GM21576 (cell line): ENCODE results near the gene PRRT3.
"Not testable (repeated sequence)": the region's sequence is repeated elsewhere in the genome, so short reads cannot be mapped to it uniquely, and the experiment has no call there.

ENCODE experiments used
- ATAC-seq: cut with Tn5 transposase; IDR thresholded peaks from one replicate; pipeline ENCODE4 v1.9.1; 2021; ENCODE audit warnings: mild to moderate bottlenecking, moderate library complexity; ENCODE audit not compliant: unreplicated experiment

Gene PRRT3

DNA sequence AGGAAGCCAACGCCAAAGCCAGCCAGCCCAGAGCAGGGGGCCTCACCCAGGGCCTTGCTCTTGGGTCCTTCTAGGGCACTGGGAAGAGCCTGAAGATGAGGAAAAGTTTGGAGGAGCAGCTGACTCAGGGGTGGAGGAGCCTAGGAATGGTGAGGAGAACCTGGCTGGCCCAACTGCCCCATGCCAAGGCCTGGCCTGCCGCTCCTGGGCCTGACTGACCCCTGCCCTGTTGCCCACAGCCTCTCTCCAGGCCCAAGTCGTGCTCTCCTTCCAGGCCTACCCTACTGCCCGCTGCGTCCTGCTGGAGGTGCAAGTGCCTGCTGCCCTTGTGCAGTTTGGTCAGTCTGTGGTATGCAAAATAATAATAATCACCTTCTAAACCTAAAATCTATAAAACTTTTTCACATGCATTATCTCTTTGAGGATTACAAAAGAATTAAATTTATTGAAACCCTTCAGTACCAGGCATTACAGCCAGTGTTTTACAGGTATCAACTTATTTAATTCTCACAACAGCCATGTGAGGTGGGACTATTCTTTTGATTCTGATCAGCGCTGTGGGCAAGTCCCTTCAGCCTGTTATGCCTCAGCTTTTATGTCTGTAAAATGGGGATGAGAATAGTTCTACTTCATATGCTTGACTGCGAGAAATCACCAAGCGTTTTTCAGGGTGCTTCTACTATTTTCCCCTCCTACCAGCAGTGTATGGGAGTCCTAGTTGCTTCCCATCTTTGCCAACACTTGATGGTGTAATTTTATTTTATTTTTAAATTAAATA lies 33.8 kb downstream of the PRRT3 start:
- no peak for ATAC-seq

DNA sequence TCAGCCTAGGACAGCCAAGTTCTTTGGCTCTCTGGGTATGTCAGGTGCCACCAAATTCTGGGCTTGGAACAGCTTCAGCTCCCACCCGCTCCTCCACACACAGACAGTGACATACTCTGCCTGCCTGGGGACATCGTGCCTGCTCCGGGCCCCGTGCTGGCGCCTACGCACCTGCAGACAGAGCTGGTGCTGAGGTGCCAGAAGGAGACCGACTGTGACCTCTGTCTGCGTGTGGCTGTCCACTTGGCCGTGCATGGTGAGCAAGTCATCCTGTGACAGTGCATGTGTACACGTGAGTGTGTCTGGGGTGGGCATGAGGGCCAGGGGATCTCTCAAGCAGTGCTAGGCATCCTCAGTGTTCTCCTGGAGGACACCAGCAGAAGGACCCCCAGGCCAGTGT lies 34.4 kb downstream of the PRRT3 start:
- ATAC-seq = no peak

DNA sequence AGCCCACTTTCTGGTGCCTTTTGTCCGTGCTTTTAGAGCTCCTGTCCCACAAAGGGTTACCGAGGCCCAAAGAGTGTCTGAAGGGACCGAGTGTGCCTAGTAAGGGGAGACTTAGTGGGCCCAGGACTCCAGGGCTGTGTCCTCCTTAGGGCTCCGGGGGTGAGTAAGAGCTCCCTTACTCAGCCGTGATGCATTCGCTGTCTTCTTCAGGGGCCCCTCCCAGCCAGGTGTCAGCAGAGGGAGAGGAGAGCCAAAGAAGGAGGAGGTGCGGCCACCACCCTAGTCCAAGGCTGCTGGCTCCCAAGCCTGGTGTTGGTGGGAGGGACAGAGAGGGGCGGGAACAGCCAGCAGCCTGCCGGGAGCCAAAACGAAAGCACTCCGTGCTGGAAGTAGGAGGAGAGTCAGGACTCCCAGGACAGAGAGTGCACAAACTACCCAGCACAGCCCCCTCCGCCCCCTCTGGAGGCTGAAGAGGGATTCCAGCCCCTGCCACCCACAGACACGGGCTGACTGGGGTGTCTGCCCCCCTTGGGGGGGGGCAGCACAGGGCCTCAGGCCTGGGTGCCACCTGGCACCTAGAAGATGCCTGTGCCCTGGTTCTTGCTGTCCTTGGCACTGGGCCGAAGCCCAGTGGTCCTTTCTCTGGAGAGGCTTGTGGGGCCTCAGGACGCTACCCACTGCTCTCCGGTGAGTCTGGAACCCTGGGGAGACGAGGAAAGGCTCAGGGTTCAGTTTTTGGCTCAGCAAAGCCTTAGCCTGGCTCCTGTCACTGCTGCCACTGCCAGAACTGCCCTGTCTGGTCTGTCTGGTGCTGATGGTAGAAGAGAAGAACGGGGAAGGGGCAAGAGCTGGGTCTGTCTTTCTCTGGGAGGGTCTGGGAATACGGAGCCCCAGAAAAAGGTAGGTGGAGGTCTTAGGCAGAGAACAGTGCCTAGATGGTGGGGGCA lies 35.2 kb downstream of the PRRT3 start, which contains the start of gene IL17RC:
TSS of gene IL17RC (plus strand) at position 365 of the 947 bp plus-strand sequence. CDS start at position 583, 218 bp downstream.
- no peak for ATAC-seq

DNA sequence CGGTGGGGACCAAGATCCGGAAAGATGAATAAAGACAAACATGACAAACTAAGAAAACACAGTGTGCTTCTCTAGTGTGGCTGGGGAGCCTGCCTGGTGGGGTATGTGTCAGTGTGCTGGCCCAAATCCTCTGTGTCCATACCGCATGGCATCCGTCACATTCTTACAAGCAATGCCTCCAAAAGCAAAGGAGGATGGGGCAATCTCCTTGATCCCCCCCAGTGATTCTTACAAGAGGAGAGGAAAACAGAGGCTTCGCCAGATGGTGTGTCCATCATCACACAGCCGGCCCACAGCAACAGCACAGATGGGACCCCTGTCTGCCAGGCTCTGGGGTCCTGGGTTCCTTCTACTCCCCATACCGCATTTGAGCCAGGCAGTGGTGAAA lies 35.9 kb downstream of the PRRT3 start:
- ATAC-seq = no peak

DNA sequence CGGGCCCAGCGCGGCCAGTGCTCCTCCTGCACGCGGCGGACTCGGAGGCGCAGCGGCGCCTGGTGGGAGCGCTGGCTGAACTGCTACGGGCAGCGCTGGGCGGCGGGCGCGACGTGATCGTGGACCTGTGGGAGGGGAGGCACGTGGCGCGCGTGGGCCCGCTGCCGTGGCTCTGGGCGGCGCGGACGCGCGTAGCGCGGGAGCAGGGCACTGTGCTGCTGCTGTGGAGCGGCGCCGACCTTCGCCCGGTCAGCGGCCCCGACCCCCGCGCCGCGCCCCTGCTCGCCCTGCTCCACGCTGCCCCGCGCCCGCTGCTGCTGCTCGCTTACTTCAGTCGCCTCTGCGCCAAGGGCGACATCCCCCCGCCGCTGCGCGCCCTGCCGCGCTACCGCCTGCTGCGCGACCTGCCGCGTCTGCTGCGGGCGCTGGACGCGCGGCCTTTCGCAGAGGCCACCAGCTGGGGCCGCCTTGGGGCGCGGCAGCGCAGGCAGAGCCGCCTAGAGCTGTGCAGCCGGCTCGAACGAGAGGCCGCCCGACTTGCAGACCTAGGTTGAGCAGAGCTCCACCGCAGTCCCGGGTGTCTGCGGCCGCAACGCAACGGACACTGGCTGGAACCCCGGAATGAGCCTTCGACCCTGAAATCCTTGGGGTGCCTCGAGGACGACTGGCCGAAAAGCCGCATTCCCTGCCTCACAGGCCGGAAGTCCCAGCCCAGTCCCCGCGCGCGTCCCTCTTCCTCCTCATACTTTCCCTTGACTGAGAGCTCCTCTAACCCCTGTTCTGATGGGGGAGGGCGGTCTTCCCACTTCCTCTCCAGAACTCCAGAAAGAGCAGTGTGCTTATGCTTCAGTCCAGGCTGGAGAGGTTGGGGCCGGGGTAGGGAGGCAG lies 36.7 kb downstream of the PRRT3 start:
- ATAC-seq = no peak

DNA sequence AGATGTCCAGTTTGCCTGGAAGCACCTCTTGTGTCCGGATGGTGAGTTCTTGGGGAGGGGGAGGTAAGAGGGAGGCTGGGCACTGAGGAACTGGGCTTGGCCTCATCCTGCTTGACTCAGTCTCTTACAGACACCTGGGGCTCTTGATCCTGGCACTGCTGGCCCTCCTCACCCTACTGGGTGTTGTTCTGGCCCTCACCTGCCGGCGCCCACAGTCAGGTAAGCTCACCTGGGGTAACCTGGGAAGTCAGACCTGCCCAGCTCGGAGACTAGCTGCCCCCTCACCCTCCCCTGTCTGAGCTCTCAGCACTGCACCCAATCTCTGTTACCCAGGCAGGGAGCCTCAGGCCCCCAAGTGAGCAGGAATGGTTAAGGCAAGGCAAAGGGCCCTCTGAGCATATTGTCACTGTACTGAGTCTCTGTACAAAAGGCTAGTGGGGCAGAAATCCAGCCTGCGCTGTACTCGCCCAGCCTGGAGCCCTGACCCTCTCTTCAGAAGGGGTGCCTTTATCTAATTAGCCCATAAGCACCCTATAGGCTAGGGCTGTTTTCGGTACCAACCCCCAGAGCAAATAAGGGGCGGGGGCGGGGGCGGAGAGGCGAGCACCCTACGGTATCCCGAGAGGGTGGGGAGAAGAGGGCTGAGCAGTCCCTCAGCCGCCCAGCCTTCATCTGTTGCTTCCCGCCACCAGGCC lies 37.5 kb downstream of the PRRT3 start:
- no peak for ATAC-seq

DNA sequence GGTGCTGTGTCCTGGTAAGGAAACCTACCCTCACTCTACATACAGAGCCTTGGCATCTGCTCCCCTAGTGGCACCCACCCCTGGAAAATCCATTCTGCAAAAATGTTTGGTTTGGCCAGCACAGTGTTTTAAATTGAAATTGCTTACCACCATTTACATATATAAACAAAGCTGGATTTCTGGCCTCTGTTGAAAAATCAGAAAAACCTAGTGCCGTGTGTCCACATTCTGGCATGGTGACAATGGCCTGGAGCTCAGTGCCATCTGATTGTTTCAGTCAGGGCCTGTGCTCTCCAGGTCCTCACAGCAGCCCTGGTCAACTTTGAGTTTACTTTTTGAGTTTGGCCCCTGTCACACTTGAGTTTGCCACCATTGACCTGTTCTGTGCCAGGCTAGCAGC lies 38.2 kb downstream of the PRRT3 start:
- no peak for ATAC-seq

DNA sequence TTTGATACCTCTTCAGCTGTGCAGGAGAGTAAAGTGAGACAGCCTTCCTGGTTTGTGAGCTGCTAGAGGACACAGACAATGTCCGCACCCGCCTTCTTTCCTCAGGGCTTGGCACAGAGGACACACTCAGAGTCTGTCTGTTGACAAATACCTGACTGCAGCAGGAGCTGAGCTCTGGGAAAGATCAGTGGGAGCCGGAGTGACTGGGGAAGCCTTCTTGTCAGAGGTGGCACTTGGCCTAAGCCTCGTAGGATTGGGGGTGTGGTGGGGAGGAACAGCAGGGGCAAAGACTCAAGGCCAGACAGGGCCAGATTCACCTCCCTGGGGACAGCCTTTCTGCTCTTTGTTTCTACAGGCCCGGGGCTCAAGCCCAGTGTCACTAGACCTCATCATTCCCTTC lies 38.6 kb downstream of the PRRT3 start:
- ATAC-seq = no peak

DNA sequence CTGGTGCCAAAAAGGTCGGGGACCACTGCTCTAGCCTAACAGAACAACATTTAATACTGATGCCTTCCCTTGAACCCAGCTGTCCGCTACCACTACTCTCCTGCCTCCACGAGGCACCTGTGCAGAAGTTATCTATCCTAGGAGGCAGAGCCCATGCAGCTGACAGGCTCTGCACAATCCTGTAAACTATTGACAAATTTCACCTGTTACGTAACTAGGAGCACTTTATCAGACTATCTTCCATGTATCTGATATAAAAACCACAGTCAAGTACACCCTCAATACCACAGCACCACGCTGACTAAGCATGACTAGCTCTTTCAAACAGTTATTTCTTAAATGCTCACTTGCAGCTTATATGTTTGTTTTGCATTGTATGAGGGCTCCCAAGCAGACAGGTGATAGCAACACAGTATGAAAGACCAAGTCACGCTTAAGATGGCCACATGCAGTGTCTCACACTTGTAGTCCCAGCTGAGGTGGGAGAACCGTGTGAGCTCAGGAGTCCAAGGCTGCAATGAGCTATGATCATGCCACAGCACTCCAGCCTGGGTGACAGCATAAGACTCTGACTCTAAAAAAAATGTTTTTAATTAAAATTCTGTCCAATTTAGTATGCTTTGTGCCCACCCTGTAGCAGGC lies 39.8 kb downstream of the PRRT3 start:
- ATAC-seq = no peak

DNA sequence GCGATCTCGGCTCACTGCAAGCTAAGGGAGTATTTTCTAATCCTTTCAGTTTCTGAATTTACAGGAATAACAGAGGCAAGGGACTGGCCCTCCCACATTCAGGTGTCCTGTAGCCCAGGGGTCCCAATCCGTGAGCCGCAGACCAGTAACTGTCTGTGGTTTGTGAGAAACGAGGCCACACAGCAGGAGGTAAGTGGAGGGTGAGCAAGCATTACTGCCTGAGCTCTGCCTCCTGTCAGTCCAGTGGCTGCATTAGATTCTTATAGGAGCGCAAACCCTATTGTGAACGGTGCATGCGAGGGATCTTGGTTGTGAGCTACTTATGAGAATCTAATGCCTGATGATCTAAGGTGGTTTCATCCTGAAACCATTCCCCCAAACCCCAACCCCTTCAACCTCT lies 40.3 kb downstream of the PRRT3 start:
- ATAC-seq = no peak

DNA sequence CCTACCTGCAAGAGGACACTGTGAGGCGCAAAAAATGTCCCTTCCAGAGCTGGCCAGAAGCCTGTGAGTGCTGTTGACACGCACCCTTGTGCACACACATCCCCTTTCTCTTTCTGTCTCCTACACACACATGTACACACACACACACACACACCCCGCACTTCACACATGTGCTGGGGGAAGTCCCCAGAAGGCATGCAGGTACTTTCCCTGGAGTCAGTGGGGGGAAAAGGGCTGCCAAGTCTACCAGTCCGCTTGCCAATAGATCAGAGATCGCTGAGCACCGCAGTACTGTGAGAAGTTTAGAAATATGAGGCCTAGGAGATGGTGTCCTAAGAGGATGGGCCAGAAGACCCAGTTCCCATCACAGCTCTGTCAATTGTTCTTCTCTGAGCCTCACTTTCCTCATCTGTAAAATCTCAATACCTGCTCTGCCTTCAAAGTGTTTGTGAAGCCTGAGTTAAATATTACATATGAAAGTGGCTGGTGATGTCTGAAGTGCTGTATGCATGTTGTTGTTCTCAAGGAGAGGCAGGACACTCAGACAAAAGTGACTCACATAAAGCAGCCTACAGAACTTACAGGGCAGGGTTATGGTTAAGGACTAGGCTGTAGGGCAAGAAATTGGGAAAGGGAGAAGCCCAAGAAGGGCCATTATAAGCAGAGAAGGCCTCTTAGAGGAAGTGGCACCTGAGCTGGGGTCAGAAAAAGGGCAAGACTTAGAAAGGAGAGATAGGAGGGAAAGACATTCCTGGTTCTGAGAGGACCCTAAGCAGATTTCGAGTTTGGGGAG lies 42.8 kb downstream of the PRRT3 start:
- no peak for ATAC-seq

DNA sequence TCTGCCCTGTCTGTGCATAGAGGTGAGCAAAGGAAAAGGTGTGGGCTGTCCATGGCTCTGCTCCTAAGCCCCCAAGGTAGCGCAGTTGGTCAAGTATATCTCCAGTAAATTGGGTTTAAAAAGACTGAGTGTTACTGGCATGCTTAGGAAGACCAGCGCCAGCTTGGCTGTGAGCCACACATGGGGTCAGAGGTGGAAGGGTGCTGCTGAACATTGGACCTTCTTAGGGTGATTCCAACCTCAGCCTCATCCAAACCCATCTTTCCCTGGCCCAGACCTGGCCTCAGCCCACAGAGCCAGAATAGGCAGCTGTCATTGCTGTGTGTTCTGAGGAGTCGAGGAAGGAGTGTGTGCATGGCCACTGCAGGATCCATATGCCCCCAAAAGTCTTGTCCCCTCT lies 43.9 kb downstream of the PRRT3 start:
- no peak for ATAC-seq

DNA sequence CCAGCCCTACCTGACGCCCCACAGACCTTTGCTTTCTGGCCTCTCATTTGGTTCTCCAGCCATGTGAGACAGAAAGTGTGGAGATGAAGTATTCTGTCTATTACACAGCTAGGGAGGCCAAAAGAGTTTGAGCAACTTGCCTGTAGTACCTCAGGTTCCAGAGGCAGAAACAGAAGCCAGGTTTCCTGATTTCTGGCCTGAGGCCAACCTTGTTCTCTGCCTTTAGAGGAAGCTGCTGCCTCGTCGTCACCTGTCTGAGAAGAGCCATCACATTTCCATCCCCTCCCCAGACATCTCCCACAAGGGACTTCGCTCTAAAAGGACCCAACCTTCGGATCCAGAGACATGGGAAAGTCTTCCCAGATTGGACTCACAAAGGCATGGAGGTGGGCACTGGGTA lies 45.7 kb downstream of the PRRT3 start:
- ATAC-seq = no peak

DNA sequence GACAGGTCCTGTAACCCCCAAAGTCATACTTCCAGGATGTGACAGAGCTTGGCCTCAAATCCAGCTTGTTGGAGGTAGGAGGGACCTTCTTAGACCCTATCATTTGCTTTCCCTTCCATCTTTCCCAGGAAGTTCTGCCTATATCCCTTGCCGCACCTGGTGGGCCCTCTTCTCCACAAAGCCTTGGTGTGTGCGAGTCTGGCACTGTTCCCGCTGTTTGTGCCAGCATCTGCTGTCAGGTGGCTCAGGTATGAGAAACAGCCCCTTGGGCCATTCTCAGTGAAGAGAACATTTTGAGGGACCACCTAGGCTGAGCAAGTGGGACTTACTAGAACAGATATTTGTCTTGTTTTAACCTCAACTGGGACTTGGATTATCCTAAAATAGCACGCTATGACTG lies 48.3 kb downstream of the PRRT3 start:
- no peak for ATAC-seq

DNA sequence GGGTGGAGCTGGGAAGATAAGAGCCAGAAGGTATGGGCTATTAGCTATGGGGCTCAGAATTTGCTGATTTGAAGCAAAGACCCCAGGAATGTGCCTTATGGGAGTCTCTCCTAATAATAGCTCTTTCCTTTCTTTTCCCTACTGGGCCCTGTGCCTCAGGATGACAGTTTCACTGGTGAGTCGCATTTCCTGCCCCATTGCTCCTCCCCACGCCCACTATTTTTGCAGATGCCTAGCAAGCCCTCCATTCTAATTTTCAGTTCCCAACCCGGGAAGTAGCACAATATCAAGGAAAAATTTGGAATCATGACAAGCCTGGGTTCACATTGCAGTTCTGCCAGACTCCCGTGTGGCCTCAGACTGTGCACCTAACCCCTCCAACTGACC lies 49.0 kb downstream of the PRRT3 start:
- ATAC-seq = no peak

DNA sequence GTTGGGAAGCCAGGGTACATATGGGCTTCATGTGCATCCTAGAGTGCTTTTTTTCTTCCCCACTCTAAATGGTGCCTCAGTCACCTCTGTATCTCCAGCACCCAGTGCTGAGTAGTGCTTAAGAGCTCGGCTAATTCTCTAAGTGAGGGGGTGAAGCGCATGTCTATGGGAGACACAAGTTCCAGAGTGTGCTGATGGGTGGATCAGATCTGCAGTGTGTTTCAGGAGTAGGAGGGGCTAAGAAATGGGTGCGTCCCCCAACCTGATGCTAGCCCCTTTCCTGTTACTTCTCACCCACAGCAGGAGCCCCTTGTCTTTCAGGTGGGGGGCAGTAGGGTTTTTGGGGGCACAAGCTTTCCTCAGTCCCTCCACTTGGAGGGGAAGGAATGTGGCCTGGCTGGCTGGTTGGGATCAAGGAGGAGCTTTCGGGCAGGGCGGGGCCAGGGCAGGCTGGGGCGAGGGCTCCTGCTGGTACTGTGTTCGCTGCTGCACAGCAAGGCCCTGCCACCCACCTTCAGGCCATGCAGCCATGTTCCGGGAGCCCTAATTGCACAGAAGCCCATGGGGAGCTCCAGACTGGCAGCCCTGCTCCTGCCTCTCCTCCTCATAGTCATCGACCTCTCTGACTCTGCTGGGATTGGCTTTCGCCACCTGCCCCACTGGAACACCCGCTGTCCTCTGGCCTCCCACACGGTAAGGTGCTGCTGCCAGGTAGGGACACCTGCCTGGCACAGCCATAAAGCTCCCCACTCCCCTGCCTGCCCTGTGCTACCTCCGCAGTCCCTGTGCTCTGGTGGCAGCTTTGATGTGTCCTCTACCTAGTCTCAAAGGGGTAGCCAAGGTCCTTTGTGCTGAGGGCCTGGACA lies 49.6 kb downstream of the PRRT3 start, which contains the start of gene IL17RE:
TSS of gene IL17RE (plus strand) at position 477 of the 866 bp plus-strand sequence. CDS start at position 562, 85 bp downstream.
- no peak for ATAC-seq

DNA sequence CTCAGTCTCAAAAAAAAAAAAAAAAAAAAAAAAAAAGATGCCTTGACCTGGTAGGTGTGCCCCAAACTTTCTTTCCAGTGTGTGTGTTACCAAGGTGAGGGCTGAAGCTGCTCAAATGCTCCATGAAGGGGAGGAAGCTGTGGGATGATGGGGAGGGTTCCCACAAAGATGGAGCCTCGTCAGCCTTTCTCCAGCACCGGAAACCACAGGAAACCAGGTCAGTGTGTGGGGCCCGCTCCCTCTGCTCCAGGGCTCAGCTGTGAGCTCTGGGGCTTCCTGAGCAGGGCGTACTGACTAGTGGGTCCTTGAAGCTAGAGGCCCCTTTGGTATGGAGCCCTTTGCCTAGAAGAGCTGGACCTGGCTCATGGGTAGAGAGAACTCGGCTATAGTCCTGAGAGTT lies 50.2 kb downstream of the PRRT3 start:
- no peak for ATAC-seq

DNA sequence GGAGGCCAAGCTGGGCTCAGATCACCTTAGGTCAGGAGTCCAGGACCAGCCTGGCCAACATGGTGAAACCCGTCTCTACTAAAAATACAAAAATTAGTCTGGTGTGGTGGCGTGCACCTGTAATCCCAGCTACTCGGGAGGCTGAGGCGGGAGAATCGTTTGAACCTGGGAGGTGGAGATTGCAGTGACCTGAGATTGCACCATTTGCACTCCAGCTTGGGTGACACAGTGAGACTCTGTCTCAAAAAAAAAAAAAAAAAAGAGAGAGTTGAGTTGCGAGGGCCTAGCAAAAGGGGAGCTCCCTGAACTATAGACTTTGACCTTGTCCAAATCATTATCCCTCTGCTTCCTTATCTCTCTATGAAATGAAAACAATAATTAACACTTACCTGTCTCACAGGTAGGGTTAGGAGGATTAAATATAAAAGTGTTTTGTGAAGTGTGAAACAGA lies 51.2 kb downstream of the PRRT3 start:
- ATAC-seq = not testable (repeated sequence)
